ENCODE measurements around the gene IDH1. TPM values are rescaled to one million over a fixed set of nuclear protein-coding genes. Genes with fewer than 3 reads are reported as not detected.
A peak's percentile ranks its signal among the peaks of the same experiment; 100 is the strongest.
"Not testable (repeated sequence)": the region's sequence is repeated elsewhere in the genome, so short reads cannot be mapped to it uniquely, and the experiment has no call there.

IDH1 gene
- total RNA-seq, 1 donor, result 6.7 TPM

- H3K9me3 ChIP-seq (ENCODE audit: low read depth, low read length); H3K4me3 ChIP-seq (ENCODE audit: low read length); H3K27me3 ChIP-seq (ENCODE audit: insufficient read depth, low read length): not testable (repeated sequence)
- peaks cover 44% of the 10 kb centered on the region for H3K4me1 ChIP-seq (ENCODE audit: insufficient read depth, low read length)
These were observed 12.7 kb upstream of the IDH1 start for GRCh38 chr2:208267526-208267925.

- Histone ChIP-seq H3K27me3 (ENCODE audit: insufficient read depth, low read length) (no peaks in the 10 kb centered on the region), H3K9me3 (ENCODE audit: low read depth, low read length) (no peaks in the 10 kb centered on the region), H3K4me1 (ENCODE audit: insufficient read depth, low read length) (peaks cover 44% of the 10 kb centered on the region), H3K4me3 (ENCODE audit: low read length) (peak overlapping the region; percentile 68)
These were observed 12.1 kb upstream of the IDH1 start for GRCh38 chr2:208266936-208267335.

- Histone ChIP-seq H3K4me1 (ENCODE audit: insufficient read depth, low read length) (peaks cover 44% of the 10 kb centered on the region), H3K9me3 (ENCODE audit: low read depth, low read length) (no peaks in the 10 kb centered on the region), H3K4me3 (ENCODE audit: low read length) (peak overlapping the region; percentile 68), H3K27me3 (ENCODE audit: insufficient read depth, low read length) (no peaks in the 10 kb centered on the region)
These were observed 11.7 kb upstream of the IDH1 start for GRCh38 chr2:208266553-208266893.

GRCh38 chr2:208265801-208266552, 11.1 kb upstream of the IDH1 start, which contains the start of gene PIKFYVE:
Gene PIKFYVE (plus strand): TSS chr2:208266255. CDS start chr2:208271520, 5,265 bp downstream.
- no peaks in the 10 kb centered on the region for H3K27me3 ChIP-seq (ENCODE audit: insufficient read depth, low read length)
- H3K4me3 ChIP-seq (ENCODE audit: low read length), result peak within 1 kb of the TSS; percentile 68
- no peaks in the 10 kb centered on the region for H3K9me3 ChIP-seq (ENCODE audit: low read depth, low read length)
- peaks cover 44% of the 10 kb centered on the region for H3K4me1 ChIP-seq (ENCODE audit: insufficient read depth, low read length)

GRCh38 chr2:208265371-208265800, 10.5 kb upstream of the IDH1 start:
- peak overlapping the region; percentile 68 for H3K4me3 ChIP-seq (ENCODE audit: low read length)
- H3K27me3 ChIP-seq (ENCODE audit: insufficient read depth, low read length), result no peaks in the 10 kb centered on the region
- no peaks in the 10 kb centered on the region for H3K9me3 ChIP-seq (ENCODE audit: low read depth, low read length)
- peaks cover 44% of the 10 kb centered on the region for H3K4me1 ChIP-seq (ENCODE audit: insufficient read depth, low read length)

- H3K4me1 ChIP-seq (ENCODE audit: insufficient read depth, low read length), result peaks cover 33% of the 10 kb centered on the region
- H3K27me3 ChIP-seq (ENCODE audit: insufficient read depth, low read length); H3K4me3 ChIP-seq (ENCODE audit: low read length); H3K9me3 ChIP-seq (ENCODE audit: low read depth, low read length): not testable (repeated sequence)
These were observed 2.3 kb upstream of the IDH1 start for GRCh38 chr2:208256849-208257813.

GRCh38 chr2:208256192-208256782, 1.4 kb upstream of the IDH1 start:
- H3K4me3 ChIP-seq (ENCODE audit: low read length), result no peak overlapping the region
- peaks cover 41% of the 10 kb centered on the region for H3K4me1 ChIP-seq (ENCODE audit: insufficient read depth, low read length)
- H3K27me3 ChIP-seq (ENCODE audit: insufficient read depth, low read length), result no peaks in the 10 kb centered on the region
- H3K9me3 ChIP-seq (ENCODE audit: low read depth, low read length), result no peaks in the 10 kb centered on the region

GRCh38 chr2:208255557-208256106, 761 bp upstream of the IDH1 start:
- Histone ChIP-seq H3K27me3 (ENCODE audit: insufficient read depth, low read length) (no peaks in the 10 kb centered on the region), H3K4me1 (ENCODE audit: insufficient read depth, low read length) (peaks cover 46% of the 10 kb centered on the region), H3K9me3 (ENCODE audit: low read depth, low read length) (no peaks in the 10 kb centered on the region), H3K4me3 (ENCODE audit: low read length) (peak overlapping the region; percentile 99)

GRCh38 chr2:208254118-208254870, 577 bp downstream of the IDH1 start:
- Histone ChIP-seq H3K4me3 (ENCODE audit: low read length) (peak overlapping the region; percentile 99), H3K4me1 (ENCODE audit: insufficient read depth, low read length) (peaks cover 54% of the 10 kb centered on the region), H3K9me3 (ENCODE audit: low read depth, low read length) (no peaks in the 10 kb centered on the region), H3K27me3 (ENCODE audit: insufficient read depth, low read length) (no peaks in the 10 kb centered on the region)

GRCh38 chr2:208253600-208254117, 1.2 kb downstream of the IDH1 start:
- Histone ChIP-seq H3K4me1 (ENCODE audit: insufficient read depth, low read length) (peaks cover 54% of the 10 kb centered on the region), H3K27me3 (ENCODE audit: insufficient read depth, low read length) (no peaks in the 10 kb centered on the region), H3K4me3 (ENCODE audit: low read length) (peak overlapping the region; percentile 99), H3K9me3 (ENCODE audit: low read depth, low read length) (no peaks in the 10 kb centered on the region)

GRCh38 chr2:208252716-208253492, 2.0 kb downstream of the IDH1 start:
- Histone ChIP-seq H3K4me1 (ENCODE audit: insufficient read depth, low read length) (peaks cover 54% of the 10 kb centered on the region), H3K27me3 (ENCODE audit: insufficient read depth, low read length) (no peaks in the 10 kb centered on the region), H3K9me3 (ENCODE audit: low read depth, low read length) (no peaks in the 10 kb centered on the region), H3K4me3 (ENCODE audit: low read length) (no peak overlapping the region)

GRCh38 chr2:208251098-208251497, 3.8 kb downstream of the IDH1 start:
- H3K4me1 ChIP-seq (ENCODE audit: insufficient read depth, low read length), result peaks cover 54% of the 10 kb centered on the region
- no peak overlapping the region for H3K4me3 ChIP-seq (ENCODE audit: low read length)
- H3K27me3 ChIP-seq (ENCODE audit: insufficient read depth, low read length), result no peaks in the 10 kb centered on the region
- H3K9me3 ChIP-seq (ENCODE audit: low read depth, low read length), result no peaks in the 10 kb centered on the region

GRCh38 chr2:208250388-208250787, 4.5 kb downstream of the IDH1 start:
- no peaks in the 10 kb centered on the region for H3K9me3 ChIP-seq (ENCODE audit: low read depth, low read length)
- H3K4me1 ChIP-seq (ENCODE audit: insufficient read depth, low read length), result peaks cover 48% of the 10 kb centered on the region
- H3K4me3 ChIP-seq (ENCODE audit: low read length), result no peak overlapping the region
- H3K27me3 ChIP-seq (ENCODE audit: insufficient read depth, low read length), result no peaks in the 10 kb centered on the region
